ENCODE results near the gene RNF214.

RNF214 gene

DNA sequence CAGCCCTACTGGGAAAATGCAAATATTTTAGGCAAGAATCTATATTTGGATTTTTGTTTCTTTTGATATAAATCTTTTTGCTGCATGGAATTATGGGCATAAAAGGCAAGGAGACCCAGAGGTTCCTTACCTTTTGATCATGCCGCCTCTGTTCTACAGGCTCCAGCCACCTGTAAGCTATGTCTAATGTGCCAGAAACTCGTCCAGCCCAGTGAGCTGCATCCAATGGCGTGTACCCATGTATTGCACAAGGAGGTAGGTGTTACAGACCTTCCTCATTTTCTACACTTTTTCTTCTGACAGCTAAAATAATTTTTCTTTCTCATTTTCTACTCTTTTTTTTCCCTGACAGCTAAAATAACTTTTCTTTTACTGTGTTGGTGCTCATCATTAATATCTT, 50.5 kb downstream of the RNF214 start:
- TF ChIP-seq CTCF (IDR thresholded peaks at IDR 0.05; ENCODE audit: low read depth, low read length, missing control alignments), result no peak
- H3K36me3 ChIP-seq (replicated peaks), result peaks cover 30% of the 10 kb centered on the region
- no peaks in the 10 kb centered on the region for H3K27me3 ChIP-seq (replicated peaks)
- DNase-seq, result no peak
- no peak overlapping the region for H3K27ac ChIP-seq
- in situ Hi-C loops (cut with HindIII; ENCODE audit: low pct_ligation_motif_present, low sequenced_read_pairs), result no loop called here
- no peak overlapping the region for H3K4me3 ChIP-seq (ENCODE audit: low read depth, low read length)

- in situ Hi-C loops (cut with HindIII; ENCODE audit: low pct_ligation_motif_present, low sequenced_read_pairs), result no loop called here
- no peak for DNase-seq
- H3K36me3 ChIP-seq (replicated peaks), result peaks cover 32% of the 10 kb centered on the region
- no peaks in the 10 kb centered on the region for H3K27me3 ChIP-seq (replicated peaks)
- TF ChIP-seq CTCF (IDR thresholded peaks at IDR 0.05; ENCODE audit: low read depth, low read length, missing control alignments), result no peak
- H3K4me3 ChIP-seq (ENCODE audit: low read depth, low read length), result no peak overlapping the region
- H3K27ac ChIP-seq, result no peak overlapping the region
Observed at GRCh38 chr11:117284053-117284452, 51.6 kb downstream of the RNF214 start.

- Histone ChIP-seq H3K27me3 (replicated peaks) (no peaks in the 10 kb centered on the region), H3K27ac (no peak overlapping the region), H3K4me3 (ENCODE audit: low read depth, low read length) (no peak overlapping the region), H3K36me3 (replicated peaks) (peaks cover 54% of the 10 kb centered on the region)
- no peak for DNase-seq
- no peak for TF ChIP-seq CTCF (IDR thresholded peaks at IDR 0.05; ENCODE audit: low read depth, low read length, missing control alignments)
- in situ Hi-C loops (cut with HindIII; ENCODE audit: low pct_ligation_motif_present, low sequenced_read_pairs), result no loop called here
Observed at GRCh38 chr11:117286588-117286987, 54.1 kb downstream of the RNF214 start.

DNA sequence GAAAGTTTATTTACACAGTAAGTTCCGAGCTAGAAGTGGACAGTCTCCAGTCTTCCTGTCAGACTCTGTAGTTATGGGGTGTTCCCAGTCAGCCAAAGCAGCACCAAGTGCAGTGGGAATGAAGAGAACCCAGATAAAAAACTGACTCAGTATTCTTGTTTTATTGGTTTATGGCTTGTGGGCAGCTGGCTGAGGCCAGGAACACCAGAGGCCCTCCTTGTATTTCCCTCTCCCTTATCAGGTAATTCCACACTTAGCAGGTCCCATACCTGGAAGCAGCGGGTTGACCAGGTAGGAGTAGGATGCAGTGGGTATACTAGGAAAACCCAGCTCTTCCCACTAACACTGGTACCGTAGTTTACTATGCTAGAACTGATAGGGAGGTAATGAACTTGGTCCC, 55.2 kb downstream of the RNF214 start:
- TF ChIP-seq CTCF (IDR thresholded peaks at IDR 0.05; ENCODE audit: low read depth, low read length, missing control alignments), result no peak

DNA sequence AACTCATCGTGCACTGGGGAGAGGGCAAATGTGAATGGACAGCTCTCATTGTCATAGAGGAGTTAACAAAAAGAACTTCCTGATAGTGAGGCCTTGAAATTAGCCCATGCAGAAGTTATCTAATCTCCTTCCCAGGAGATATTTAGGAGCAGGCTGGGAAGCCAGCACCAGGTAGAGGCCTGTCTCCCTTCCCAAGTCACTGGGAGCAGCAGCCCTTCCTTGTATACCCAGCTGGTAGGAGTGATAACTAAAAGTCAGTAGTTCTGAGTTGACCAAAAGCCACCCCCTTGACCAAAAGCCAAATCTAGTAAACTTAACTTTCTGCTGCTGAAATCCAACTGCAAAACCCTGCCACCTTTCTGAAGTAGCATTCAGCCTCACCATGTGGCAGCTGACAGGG, 57.3 kb downstream of the RNF214 start:
- H3K27ac ChIP-seq, result no peak overlapping the region
- no peak overlapping the region for H3K4me3 ChIP-seq (ENCODE audit: low read depth, low read length)
- H3K27me3 ChIP-seq (replicated peaks), result no peaks in the 10 kb centered on the region
- DNase-seq, result no peak
- no peak for TF ChIP-seq CTCF (IDR thresholded peaks at IDR 0.05; ENCODE audit: low read depth, low read length, missing control alignments)
- peaks cover 43% of the 10 kb centered on the region for H3K36me3 ChIP-seq (replicated peaks)
- in situ Hi-C loops (cut with HindIII; ENCODE audit: low pct_ligation_motif_present, low sequenced_read_pairs), result no loop called here

More for the DNA sequence above, 55.2 kb downstream of the RNF214 start:
- in situ Hi-C loops (cut with HindIII; ENCODE audit: low pct_ligation_motif_present, low sequenced_read_pairs), result no loop called here
- H3K27me3 ChIP-seq (replicated peaks), result no peaks in the 10 kb centered on the region
- no peak for DNase-seq
- no peak overlapping the region for H3K27ac ChIP-seq
- peaks cover 52% of the 10 kb centered on the region for H3K36me3 ChIP-seq (replicated peaks)
- H3K4me3 ChIP-seq (ENCODE audit: low read depth, low read length), result no peak overlapping the region

DNA sequence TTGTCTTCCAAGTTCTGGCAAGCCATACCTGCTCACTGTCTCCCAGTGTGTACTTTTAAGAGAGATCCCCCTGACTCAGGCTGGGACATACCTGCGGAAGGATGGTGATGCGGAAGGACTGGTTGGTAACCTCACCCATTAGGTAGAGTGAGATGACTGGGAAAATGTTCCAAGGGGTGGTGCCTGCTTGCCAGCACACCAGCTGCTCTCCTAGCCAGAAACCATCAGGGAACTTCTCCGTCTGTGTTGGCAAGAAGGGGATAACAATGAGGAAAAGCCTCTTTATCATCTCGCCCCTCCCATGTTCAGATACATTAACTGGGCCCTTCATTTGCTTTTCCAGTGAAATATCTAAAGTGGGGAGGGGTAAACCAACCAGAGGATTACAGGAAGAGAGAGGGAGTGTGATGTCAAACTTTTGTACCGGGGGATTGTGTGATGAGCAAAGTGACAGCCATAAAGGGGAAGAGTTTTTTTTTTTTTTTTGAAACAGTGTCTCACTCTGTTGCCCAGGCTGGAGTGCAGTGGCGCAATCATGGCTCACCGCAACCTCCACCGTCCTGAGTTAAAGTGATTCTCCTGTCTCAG, 58.4 kb downstream of the RNF214 start, which contains the start of gene BACE1-AS:
Gene BACE1-AS, plus strand, starts transcription at position 538 of the 588 bp plus-strand sequence.
- Histone ChIP-seq H3K27ac (no peak within 1 kb of the TSS), H3K27me3 (replicated peaks) (no peaks in the 10 kb centered on the region), H3K36me3 (replicated peaks) (peaks cover 32% of the 10 kb centered on the region), H3K4me3 (ENCODE audit: low read depth, low read length) (no peak within 1 kb of the TSS)
- no peak for TF ChIP-seq CTCF (IDR thresholded peaks at IDR 0.05; ENCODE audit: low read depth, low read length, missing control alignments)
- no peak for DNase-seq
- in situ Hi-C loops (cut with HindIII; ENCODE audit: low pct_ligation_motif_present, low sequenced_read_pairs), result no loop called here

Data from brain microvascular endothelial cell (primary cell).